Stimulated activated effector memory CD8-positive, alpha-beta T cell treated with anti-CD3 and anti-CD28 coated beads, Interleukin-12 subunit alpha, Interleukin-12 subunit beta, amount 100 ng/mL, for 72 hours (primary cell): ENCODE measurements around the gene TSPO.
"Not testable (repeated sequence)": the region's sequence is repeated elsewhere in the genome, so short reads cannot be mapped to it uniquely, and the experiment has no call there.

Source experiments
- ATAC-seq: fragments of 150-1000 bp; cut with Tn5 transposase; 2 replicates; pipeline ENCODE4 v1.10.0; 2021
- DNase-seq, 2 donors: peaks; one replicate each; pipeline ENCODE4 v3.0.0; 2021 to 2022; ENCODE audit warnings: low spot score in 2 of 2
- H3K27ac Mint-ChIP-seq: one replicate; pipeline ENCODE4 v1.8.0; 2022; ENCODE audit warnings: mild to moderate bottlenecking, mixed read lengths
- H3K36me3 Mint-ChIP-seq: one replicate; pipeline ENCODE4 v1.8.0; 2022; ENCODE audit warnings: mild to moderate bottlenecking, mixed read lengths
- H3K4me1 Mint-ChIP-seq: one replicate; pipeline ENCODE4 v1.8.0; 2022; ENCODE audit warnings: mixed read lengths
- H3K4me3 Mint-ChIP-seq: one replicate; pipeline ENCODE4 v1.8.0; 2022; ENCODE audit warnings: mild to moderate bottlenecking, mixed read lengths
- H3K9me3 Mint-ChIP-seq: one replicate; pipeline ENCODE4 v1.8.0; 2022; ENCODE audit warnings: mixed read lengths

The TSPO gene

GRCh38 chr22:43151251-43152002 lies at the start of gene TSPO:
Gene TSPO (plus strand): TSS chr22:43151559. CDS start chr22:43159239, 7,680 bp downstream.
- Mint-ChIP-seq H3K9me3 (no peaks in the 10 kb centered on the region), H3K4me3 (peak within 1 kb of the TSS; percentile 77), H3K4me1 (peaks cover 22% of the 10 kb centered on the region), H3K27ac (peak within 1 kb of the TSS; percentile 91), H3K36me3 (peaks cover 6% of the 10 kb centered on the region)
- DNase-seq, result peak; percentile 58 to 79
- ATAC-seq, result peak; percentile 79

DNA sequence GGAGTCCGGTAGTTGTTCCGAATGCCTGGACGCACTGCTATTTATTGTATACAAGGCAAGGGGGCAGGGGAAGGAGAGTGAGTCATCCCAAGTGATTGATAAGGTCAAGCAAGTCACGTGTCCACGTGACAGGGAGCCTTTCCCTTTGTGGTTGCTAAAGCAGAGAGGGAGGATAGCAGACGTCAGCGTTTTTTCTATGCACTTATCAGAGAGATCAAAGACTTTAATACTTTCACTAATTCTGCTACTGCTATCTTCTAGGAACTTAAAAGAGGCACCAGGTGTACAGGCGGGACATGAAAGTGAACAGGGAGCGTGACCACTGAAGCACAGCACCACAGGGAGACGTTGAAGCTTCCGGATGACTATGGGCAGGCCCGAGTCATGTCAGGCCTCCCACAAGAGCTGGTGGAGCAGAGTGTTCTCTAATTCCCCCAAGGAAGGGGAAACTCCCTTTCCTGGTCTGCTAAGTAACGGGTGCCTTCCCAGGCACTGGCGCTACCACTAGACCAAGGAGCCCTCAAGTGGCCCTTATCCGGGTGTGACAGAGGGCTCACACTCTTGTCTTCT lies 47.2 kb upstream of the TSPO start:
- H3K27ac Mint-ChIP-seq, DNase-seq, H3K9me3 Mint-ChIP-seq, H3K4me1 Mint-ChIP-seq, H3K36me3 Mint-ChIP-seq: not testable (repeated sequence)
- ATAC-seq, result peak; percentile 49
- H3K4me3 Mint-ChIP-seq, result peak overlapping the region; percentile 3

DNA sequence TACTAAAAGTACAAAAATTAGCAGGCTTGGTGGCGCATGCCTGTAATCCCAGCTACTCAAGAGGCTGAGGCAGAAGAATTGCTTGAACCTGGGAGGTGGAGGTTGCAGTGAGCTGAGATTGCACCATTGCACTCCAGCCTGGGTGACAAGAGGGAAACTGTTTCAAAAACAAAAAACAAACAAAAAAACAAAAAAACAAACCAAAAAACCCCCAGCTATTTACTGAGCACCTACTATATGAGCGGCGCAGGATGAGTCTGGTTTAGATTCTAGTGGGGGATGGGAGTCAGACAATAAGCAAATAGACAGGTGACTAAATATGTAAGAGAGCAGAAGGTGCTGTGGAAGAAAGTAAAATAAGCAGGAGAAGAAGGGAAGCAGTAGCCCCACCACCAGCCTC lies 46.4 kb upstream of the TSPO start:
- not testable (repeated sequence) for ATAC-seq, DNase-seq, H3K9me3 Mint-ChIP-seq, H3K4me1 Mint-ChIP-seq, H3K4me3 Mint-ChIP-seq, H3K27ac Mint-ChIP-seq, H3K36me3 Mint-ChIP-seq

DNA sequence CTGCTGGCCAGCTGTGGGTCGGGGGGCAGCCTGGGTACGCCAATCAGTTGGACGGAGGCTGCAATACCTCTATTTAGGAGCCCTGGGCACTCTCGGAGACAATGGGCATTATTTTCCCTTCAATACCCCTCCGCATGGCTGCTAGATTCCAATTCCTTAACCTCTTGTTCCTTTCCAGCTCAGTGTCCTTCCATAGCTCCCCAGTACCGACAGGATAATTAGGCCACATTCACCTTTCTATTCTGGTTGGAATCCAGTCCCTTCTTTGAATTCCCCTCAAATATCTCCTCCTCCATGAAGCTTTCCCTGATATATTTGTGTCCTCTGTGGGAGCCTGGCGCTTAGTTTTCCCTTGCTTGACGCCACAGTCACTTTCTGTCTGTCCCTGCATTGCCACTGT lies 45.1 kb upstream of the TSPO start:
- peaks cover 10% of the 10 kb centered on the region for H3K4me1 Mint-ChIP-seq
- H3K36me3 Mint-ChIP-seq, result no peaks in the 10 kb centered on the region
- DNase-seq (no peak), ATAC-seq (no peak)
- no peak overlapping the region for H3K27ac Mint-ChIP-seq
- no peak overlapping the region for H3K4me3 Mint-ChIP-seq
- no peaks in the 10 kb centered on the region for H3K9me3 Mint-ChIP-seq

DNA sequence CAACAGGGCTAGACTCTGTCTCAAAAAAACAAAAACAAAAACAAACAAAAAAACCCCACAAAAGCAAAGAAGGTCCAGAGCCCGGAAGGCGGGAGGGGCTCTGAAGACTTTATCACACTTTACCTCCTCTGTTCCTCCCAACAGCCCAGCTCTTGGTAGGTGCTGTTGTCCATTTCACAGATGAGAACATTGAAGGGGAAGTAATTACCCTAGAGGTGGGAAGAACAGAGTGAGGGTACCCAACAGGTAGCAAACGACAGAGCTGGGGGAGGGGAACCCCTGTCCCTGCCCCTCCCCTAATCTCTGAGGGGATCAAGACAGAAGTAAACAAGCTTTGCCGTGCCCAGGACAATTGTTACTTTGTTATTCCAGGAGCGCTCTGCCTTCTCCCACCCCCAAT lies 41.8 kb upstream of the TSPO start:
- DNase-seq (no peak), ATAC-seq (no peak)
- no peak overlapping the region for H3K27ac Mint-ChIP-seq
- H3K36me3 Mint-ChIP-seq, result no peaks in the 10 kb centered on the region
- no peaks in the 10 kb centered on the region for H3K4me1 Mint-ChIP-seq
- no peaks in the 10 kb centered on the region for H3K9me3 Mint-ChIP-seq
- peak overlapping the region; percentile 65 for H3K4me3 Mint-ChIP-seq

DNA sequence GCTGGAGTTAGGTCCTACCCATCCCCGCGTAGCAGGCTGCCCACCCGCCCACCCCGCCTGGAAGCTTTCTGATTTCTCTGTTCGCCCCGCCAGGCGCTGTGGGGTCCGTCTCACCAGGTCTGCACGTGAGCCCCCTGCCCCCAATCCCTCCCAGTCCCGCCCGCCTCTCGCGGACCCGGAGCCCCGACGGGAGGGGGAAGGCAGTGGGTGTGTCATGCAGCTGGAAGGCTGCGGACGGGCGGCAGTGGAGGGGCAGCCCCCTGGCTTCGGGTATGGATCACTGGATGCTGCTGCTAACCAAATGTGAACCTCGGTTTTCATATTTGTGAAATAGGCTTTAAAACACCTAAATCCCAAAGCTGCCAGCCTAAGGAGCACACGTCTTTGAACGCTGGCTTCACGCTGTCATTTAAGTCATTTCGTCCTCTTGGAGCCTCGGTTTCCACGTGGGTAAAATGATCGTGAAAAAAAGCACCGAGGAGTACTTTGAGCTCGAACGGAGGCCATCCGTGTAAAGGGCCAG lies 41.4 kb upstream of the TSPO start:
- ATAC-seq (no peak), DNase-seq (no peak)
- Mint-ChIP-seq H3K27ac (no peak overlapping the region), H3K36me3 (no peaks in the 10 kb centered on the region), H3K4me3 (peak overlapping the region; percentile 65), H3K4me1 (no peaks in the 10 kb centered on the region), H3K9me3 (no peaks in the 10 kb centered on the region)

GRCh38 chr22:43110444-43110926 lies 40.9 kb upstream of the TSPO start, which contains the start of gene BIK:
Gene BIK (plus strand): TSS chr22:43110750. CDS start chr22:43124023, 13,273 bp downstream.
- no peaks in the 10 kb centered on the region for H3K4me1 Mint-ChIP-seq
- no peaks in the 10 kb centered on the region for H3K9me3 Mint-ChIP-seq
- no peaks in the 10 kb centered on the region for H3K36me3 Mint-ChIP-seq
- H3K4me3 Mint-ChIP-seq, result peak within 1 kb of the TSS; percentile 65
- DNase-seq, result peak; percentile 12 to 62
- no peak within 1 kb of the TSS for H3K27ac Mint-ChIP-seq
- ATAC-seq, result peak; percentile 73

- peak overlapping the region; percentile 65 for H3K4me3 Mint-ChIP-seq
- H3K4me1 Mint-ChIP-seq, result no peaks in the 10 kb centered on the region
- peak; percentile 70 for ATAC-seq
- H3K9me3 Mint-ChIP-seq, result no peaks in the 10 kb centered on the region
- peak in 1 of 2 donors; percentile 52 for DNase-seq
- H3K27ac Mint-ChIP-seq, result no peak overlapping the region
- no peaks in the 10 kb centered on the region for H3K36me3 Mint-ChIP-seq
Measured at GRCh38 chr22:43110927-43111623, 40.3 kb upstream of the TSPO start.

DNA sequence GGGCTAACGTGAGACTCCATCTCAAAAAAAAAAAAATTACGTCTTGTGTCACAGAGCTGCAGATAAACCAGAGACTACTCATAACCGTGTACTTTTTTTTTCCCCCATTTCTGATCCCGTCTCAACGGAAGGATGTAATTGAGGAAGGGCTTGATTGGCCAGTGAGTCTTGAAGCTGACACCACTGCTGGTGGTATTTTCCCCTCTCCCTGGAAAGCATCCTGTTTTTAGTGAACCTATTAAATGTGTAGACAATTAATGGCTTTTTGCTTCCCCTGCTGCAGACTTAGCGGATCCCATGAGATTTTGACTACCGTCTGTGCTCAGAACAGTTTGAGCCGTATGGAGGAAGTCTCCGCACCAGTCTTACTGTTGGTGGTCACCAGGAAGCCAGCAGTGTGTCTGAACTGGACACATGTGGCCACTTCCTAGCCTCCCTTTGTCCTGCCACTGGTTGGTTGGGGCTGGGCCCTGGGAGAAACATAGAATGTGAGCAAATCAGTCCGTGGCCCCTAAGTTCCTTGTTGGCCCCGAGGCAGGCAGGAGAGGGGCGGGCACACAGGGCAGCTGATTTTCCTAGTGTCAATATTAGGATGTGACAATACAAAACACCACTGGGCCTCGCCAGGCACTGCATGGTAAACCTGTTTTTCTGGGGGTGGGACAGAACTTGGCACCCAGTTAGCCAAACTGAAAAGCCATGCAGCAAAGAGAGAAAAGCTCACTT lies 37.7 kb upstream of the TSPO start:
- no peaks in the 10 kb centered on the region for H3K36me3 Mint-ChIP-seq
- ATAC-seq (no peak), DNase-seq (no peak)
- H3K4me3 Mint-ChIP-seq, result no peak overlapping the region
- no peak overlapping the region for H3K27ac Mint-ChIP-seq
- H3K9me3 Mint-ChIP-seq, result no peaks in the 10 kb centered on the region
- H3K4me1 Mint-ChIP-seq, result no peaks in the 10 kb centered on the region

DNA sequence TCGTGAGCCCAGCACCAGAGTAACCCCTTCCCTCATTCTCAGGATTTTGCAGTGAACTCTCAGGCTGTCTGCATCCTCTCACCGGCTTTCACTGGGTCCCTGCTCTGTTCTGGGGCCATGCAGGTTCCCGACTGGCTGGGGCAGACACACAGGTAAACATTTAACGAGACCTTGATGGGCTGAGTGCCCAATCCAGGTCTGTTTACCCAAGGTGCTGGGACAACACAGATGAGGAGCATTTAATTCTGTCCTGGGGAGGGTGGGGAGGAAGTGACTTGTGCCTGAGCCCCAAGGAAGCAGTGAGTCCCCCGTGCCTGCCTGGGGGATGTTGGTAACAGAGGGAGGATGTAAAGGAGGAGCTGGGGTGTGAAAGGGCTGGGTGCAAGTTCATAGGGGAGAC lies 36.4 kb upstream of the TSPO start:
- no peak for DNase-seq
- no peak overlapping the region for H3K4me3 Mint-ChIP-seq
- no peaks in the 10 kb centered on the region for H3K36me3 Mint-ChIP-seq
- no peak overlapping the region for H3K27ac Mint-ChIP-seq
- no peak for ATAC-seq
- H3K9me3 Mint-ChIP-seq, result no peaks in the 10 kb centered on the region
- H3K4me1 Mint-ChIP-seq, result no peaks in the 10 kb centered on the region

DNA sequence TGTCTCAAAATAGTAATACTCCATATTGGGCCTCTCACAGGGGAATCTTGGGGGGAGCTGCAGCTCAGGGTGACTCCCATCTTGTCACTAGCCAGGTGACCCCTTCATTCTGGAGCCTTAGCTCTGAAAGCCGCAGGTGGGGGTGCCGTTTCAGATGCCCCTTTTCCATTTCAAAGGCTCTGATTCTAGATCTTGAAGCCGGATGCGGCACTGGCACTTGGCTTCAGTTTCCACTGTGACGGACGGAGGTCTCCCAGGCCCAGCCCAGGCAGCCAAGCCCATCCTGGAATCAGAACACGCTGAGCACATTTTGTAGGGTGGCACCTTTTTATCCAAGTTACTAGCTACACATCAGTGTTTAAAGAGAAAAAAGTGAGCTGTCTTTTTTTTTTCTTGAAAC lies 34.4 kb upstream of the TSPO start:
- no peak overlapping the region for H3K4me3 Mint-ChIP-seq
- DNase-seq, result no peak
- no peak for ATAC-seq
- H3K9me3 Mint-ChIP-seq, result no peaks in the 10 kb centered on the region
- H3K27ac Mint-ChIP-seq, result no peak overlapping the region
- H3K36me3 Mint-ChIP-seq, result no peaks in the 10 kb centered on the region
- no peaks in the 10 kb centered on the region for H3K4me1 Mint-ChIP-seq

GRCh38 chr22:43118024-43118849 lies 33.1 kb upstream of the TSPO start:
- no peaks in the 10 kb centered on the region for H3K9me3 Mint-ChIP-seq
- DNase-seq, result no peak
- H3K4me3 Mint-ChIP-seq, result no peak overlapping the region
- H3K27ac Mint-ChIP-seq, result no peak overlapping the region
- ATAC-seq, result no peak
- H3K4me1 Mint-ChIP-seq, result no peaks in the 10 kb centered on the region
- no peaks in the 10 kb centered on the region for H3K36me3 Mint-ChIP-seq

- DNase-seq (no peak), ATAC-seq (no peak)
- H3K4me1 Mint-ChIP-seq, result no peaks in the 10 kb centered on the region
- H3K9me3 Mint-ChIP-seq, result no peaks in the 10 kb centered on the region
- no peak overlapping the region for H3K4me3 Mint-ChIP-seq
- no peak overlapping the region for H3K27ac Mint-ChIP-seq
- H3K36me3 Mint-ChIP-seq, result no peaks in the 10 kb centered on the region
Measured at GRCh38 chr22:43118953-43119458, 32.4 kb upstream of the TSPO start.

- Mint-ChIP-seq H3K4me1 (no peaks in the 10 kb centered on the region), H3K4me3 (no peak overlapping the region), H3K27ac (peak overlapping the region; percentile 43), H3K9me3 (no peaks in the 10 kb centered on the region), H3K36me3 (no peaks in the 10 kb centered on the region)
- no peak for ATAC-seq
- no peak for DNase-seq
Measured at GRCh38 chr22:43126501-43127165, 24.7 kb upstream of the TSPO start.
